ENCODE data around the gene ANKRD40CL.

The ANKRD40CL gene

GRCh38 chr17:50790618-50791017, 23.3 kb upstream of the ANKRD40CL start:
- no peak for DNase-seq

GRCh38 chr17:50787106-50787505, 19.8 kb upstream of the ANKRD40CL start:
- no peak for DNase-seq

GRCh38 chr17:50785946-50786570, 18.7 kb upstream of the ANKRD40CL start:
- DNase-seq = peak in 22 of 56 donors; percentile 3 to 54 (median 12)

- DNase-seq = no peak
Measured at GRCh38 chr17:50785126-50785525, 17.8 kb upstream of the ANKRD40CL start.

GRCh38 chr17:50783905-50784304, 16.6 kb upstream of the ANKRD40CL start:
- no peak for DNase-seq

GRCh38 chr17:50783193-50783660, 15.9 kb upstream of the ANKRD40CL start:
- DNase-seq = peak; percentile 5 to 89 (median 74)

GRCh38 chr17:50781167-50781566, 13.8 kb upstream of the ANKRD40CL start:
- DNase-seq = no peak

- DNase-seq = no peak
Measured at GRCh38 chr17:50779747-50780353, 12.5 kb upstream of the ANKRD40CL start.

- no peak for DNase-seq
Measured at GRCh38 chr17:50778988-50779387, 11.7 kb upstream of the ANKRD40CL start.

- no peak for DNase-seq
Measured at GRCh38 chr17:50778471-50778870, 11.2 kb upstream of the ANKRD40CL start.

- no peak for DNase-seq
Measured at GRCh38 chr17:50775926-50776325, 8.6 kb upstream of the ANKRD40CL start.

- DNase-seq = no peak
Measured at GRCh38 chr17:50774225-50774803, 7.0 kb upstream of the ANKRD40CL start.

- DNase-seq = no peak
Measured at GRCh38 chr17:50771991-50772785, 4.9 kb upstream of the ANKRD40CL start.

GRCh38 chr17:50770346-50770745, 3.0 kb upstream of the ANKRD40CL start:
- DNase-seq = no peak

GRCh38 chr17:50769884-50770283, 2.6 kb upstream of the ANKRD40CL start:
- no peak for DNase-seq

- DNase-seq = no peak
Measured at GRCh38 chr17:50768346-50768761, 1.0 kb upstream of the ANKRD40CL start.

- no peak for DNase-seq
Measured at GRCh38 chr17:50767030-50767429, 288 bp downstream of the ANKRD40CL start.

- no peak for DNase-seq
Measured at GRCh38 chr17:50766222-50767023, 895 bp downstream of the ANKRD40CL start.

- no peak for DNase-seq
Measured at GRCh38 chr17:50765454-50766221, 1.7 kb downstream of the ANKRD40CL start.

GRCh38 chr17:50764734-50765149, 2.6 kb downstream of the ANKRD40CL start:
- DNase-seq = no peak

Data from nucleus accumbens (tissue), 56 donors.